OCI-LY1 (cell line): ENCODE results near the gene HS3ST5.

Experiments
- H2AFZ ChIP-seq: fragments of 200-600 bp; sonication (generic), shearing (Covaris generic); 2 replicates; pipeline ENCODE4 v1.6.0; 2014; ENCODE audit warnings: antibody characterized with exemption, mild to moderate bottlenecking, low read length
- H3F3A ChIP-seq: fragments of 200-600 bp; sonication (generic), shearing (Covaris generic); 2 replicates; pipeline ENCODE4 v1.6.0; 2014; ENCODE audit warnings: mild to moderate bottlenecking, antibody characterized with exemption, low read length, moderate library complexity; ENCODE audit not compliant: insufficient read depth
- H3K27ac ChIP-seq: fragments of 200-600 bp; sonication (generic); 2 replicates; pipeline ENCODE4 v1.5.1; 2014; ENCODE audit warnings: low read length, mixed run types, mild to moderate bottlenecking, low read depth; ENCODE audit not compliant: poor library complexity, severe bottlenecking
- H3K27me3 ChIP-seq: fragments of 200-600 bp; sonication (generic); 2 replicates; pipeline ENCODE4 v1.6.0; 2014; ENCODE audit warnings: antibody characterized with exemption, mild to moderate bottlenecking, low read length, moderate library complexity; ENCODE audit not compliant: insufficient read depth
- H3K36me3 ChIP-seq: fragments of 200-600 bp; sonication (generic); 2 replicates; pipeline ENCODE4 v1.6.1; 2014; ENCODE audit warnings: mild to moderate bottlenecking, antibody characterized with exemption, low read length, moderate library complexity, mixed read lengths; ENCODE audit not compliant: insufficient read depth
- H3K4me1 ChIP-seq: fragments of 200-600 bp; sonication (generic); 2 replicates; pipeline ENCODE4 v1.5.1; 2014; ENCODE audit warnings: mild to moderate bottlenecking, low read length, moderate library complexity; ENCODE audit not compliant: insufficient read depth, severe bottlenecking
- H3K4me2 ChIP-seq: fragments of 200-600 bp; sonication (generic), shearing (Covaris generic); 2 replicates; pipeline ENCODE4 v1.6.1; 2014; ENCODE audit warnings: low read length
- H3K4me3 ChIP-seq: fragments of 200-600 bp; sonication (generic); 2 replicates; pipeline ENCODE4 v1.5.1; 2014; ENCODE audit warnings: low read length, low read depth, mild to moderate bottlenecking, mixed read lengths; ENCODE audit not compliant: poor library complexity, severe bottlenecking
- H3K79me2 ChIP-seq: fragments of 200-600 bp; shearing (Covaris generic); 2 replicates; pipeline ENCODE4 v1.6.1; 2016; ENCODE audit warnings: mixed run types, low read length, mixed read lengths; ENCODE audit not compliant: insufficient read depth
- H3K9ac ChIP-seq: fragments of 200-600 bp; sonication (generic), shearing (Covaris generic); 2 replicates; pipeline ENCODE4 v1.6.1; 2014; ENCODE audit warnings: mild to moderate bottlenecking, low read length, mixed read lengths
- H3K9me2 ChIP-seq: fragments of 200-600 bp; sonication (generic), shearing (Covaris generic); 2 replicates; pipeline ENCODE4 v1.6.1; 2014; ENCODE audit warnings: low read depth, mild to moderate bottlenecking, low read length, mixed read lengths
- H3K9me3 ChIP-seq: fragments of 200-600 bp; shearing (Covaris generic); 2 replicates; pipeline ENCODE4 v1.6.1; 2014; ENCODE audit warnings: low read length, mixed read lengths
- H4K20me1 ChIP-seq: fragments of 200-600 bp; sonication (generic), shearing (Covaris generic); 2 replicates; pipeline ENCODE4 v1.6.0; 2016; ENCODE audit warnings: mild to moderate bottlenecking, low read length; ENCODE audit not compliant: insufficient read depth
- EZH2 ChIP-seq: fragments of 200-600 bp; sonication (generic), shearing (Covaris generic); IDR thresholded peaks from 2 replicates; pipeline ENCODE4 v1.8.0; 2017; ENCODE audit warnings: borderline replicate concordance, mixed run types, mild to moderate bottlenecking, antibody characterized with exemption, low read length, moderate library complexity, mixed read lengths
- TF ChIP-seq, protein P1 (sequence below): fragments of 200-600 bp; sonication (generic), shearing (Covaris generic); IDR thresholded peaks from 2 replicates; pipeline ENCODE4 v1.5.1; 2017; ENCODE audit warnings: mild to moderate bottlenecking, antibody characterized with exemption, low read length, moderate library complexity, mixed read lengths

HS3ST5 gene

GRCh38 chr6:114055763-114056162, 287.1 kb downstream of the HS3ST5 start:
- no peak overlapping the region for H3K4me2 ChIP-seq
- TF ChIP-seq, protein P1, sequence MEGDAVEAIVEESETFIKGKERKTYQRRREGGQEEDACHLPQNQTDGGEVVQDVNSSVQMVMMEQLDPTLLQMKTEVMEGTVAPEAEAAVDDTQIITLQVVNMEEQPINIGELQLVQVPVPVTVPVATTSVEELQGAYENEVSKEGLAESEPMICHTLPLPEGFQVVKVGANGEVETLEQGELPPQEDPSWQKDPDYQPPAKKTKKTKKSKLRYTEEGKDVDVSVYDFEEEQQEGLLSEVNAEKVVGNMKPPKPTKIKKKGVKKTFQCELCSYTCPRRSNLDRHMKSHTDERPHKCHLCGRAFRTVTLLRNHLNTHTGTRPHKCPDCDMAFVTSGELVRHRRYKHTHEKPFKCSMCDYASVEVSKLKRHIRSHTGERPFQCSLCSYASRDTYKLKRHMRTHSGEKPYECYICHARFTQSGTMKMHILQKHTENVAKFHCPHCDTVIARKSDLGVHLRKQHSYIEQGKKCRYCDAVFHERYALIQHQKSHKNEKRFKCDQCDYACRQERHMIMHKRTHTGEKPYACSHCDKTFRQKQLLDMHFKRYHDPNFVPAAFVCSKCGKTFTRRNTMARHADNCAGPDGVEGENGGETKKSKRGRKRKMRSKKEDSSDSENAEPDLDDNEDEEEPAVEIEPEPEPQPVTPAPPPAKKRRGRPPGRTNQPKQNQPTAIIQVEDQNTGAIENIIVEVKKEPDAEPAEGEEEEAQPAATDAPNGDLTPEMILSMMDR, result no peak
- no peak for TF ChIP-seq EZH2
- H4K20me1 ChIP-seq, result no peaks in the 10 kb centered on the region
- no peak overlapping the region for H2AFZ ChIP-seq
- no peak overlapping the region for H3K4me3 ChIP-seq
- H3F3A ChIP-seq, result no peaks in the 10 kb centered on the region
- no peaks in the 10 kb centered on the region for H3K4me1 ChIP-seq
- H3K36me3 ChIP-seq, result no peaks in the 10 kb centered on the region
- no peaks in the 10 kb centered on the region for H3K9me3 ChIP-seq
- H3K79me2 ChIP-seq, result no peaks in the 10 kb centered on the region
- no peak overlapping the region for H3K27ac ChIP-seq
- H3K9me2 ChIP-seq, result no peaks in the 10 kb centered on the region
- no peak overlapping the region for H3K9ac ChIP-seq
- no peaks in the 10 kb centered on the region for H3K27me3 ChIP-seq

- no peak overlapping the region for H3K4me2 ChIP-seq
- TF ChIP-seq, protein P1, result no peak
- no peak for TF ChIP-seq EZH2
- H3F3A ChIP-seq, result no peaks in the 10 kb centered on the region
- no peaks in the 10 kb centered on the region for H3K4me1 ChIP-seq
- no peak overlapping the region for H3K9ac ChIP-seq
- H2AFZ ChIP-seq, result no peak overlapping the region
- H3K9me2 ChIP-seq, result no peaks in the 10 kb centered on the region
- H3K27ac ChIP-seq, result no peak overlapping the region
- H3K27me3 ChIP-seq, result no peaks in the 10 kb centered on the region
- H3K36me3 ChIP-seq, result no peaks in the 10 kb centered on the region
- H3K79me2 ChIP-seq, result no peaks in the 10 kb centered on the region
- no peak overlapping the region for H3K4me3 ChIP-seq
- no peaks in the 10 kb centered on the region for H3K9me3 ChIP-seq
- no peaks in the 10 kb centered on the region for H4K20me1 ChIP-seq
Observed at GRCh38 chr6:114055349-114055748, 287.5 kb downstream of the HS3ST5 start.

GRCh38 chr6:114053791-114054190, 289.0 kb downstream of the HS3ST5 start:
- Histone ChIP-seq H3K4me1 (no peaks in the 10 kb centered on the region), H2AFZ (no peak overlapping the region), H3K4me3 (no peak overlapping the region), H3K27me3 (no peaks in the 10 kb centered on the region), H3K4me2 (no peak overlapping the region), H3K36me3 (no peaks in the 10 kb centered on the region), H3K9ac (no peak overlapping the region), H3K9me3 (no peaks in the 10 kb centered on the region), H3K9me2 (no peaks in the 10 kb centered on the region), H3F3A (no peaks in the 10 kb centered on the region), H3K79me2 (no peaks in the 10 kb centered on the region), H4K20me1 (no peaks in the 10 kb centered on the region), H3K27ac (no peak overlapping the region)
- TF ChIP-seq, protein P1, result no peak
- no peak for TF ChIP-seq EZH2
